ENCODE data around the gene FAM181A. TPM values are rescaled to one million over a fixed set of nuclear protein-coding genes. Genes with fewer than 3 reads are reported as not detected.

FAM181A gene
- total and polyA plus RNA-seq, 9 of the 15 experiments (the other 6 are each of a cell fraction or from before 2014, with no cell fraction given) = not detected

- Histone ChIP-seq H4K20me1 (replicated peaks; ENCODE audit: control insufficient read depth, insufficient read depth, low read length) (no peaks in the 10 kb centered on the region), H2AFZ (ENCODE audit: low read depth, low read length) (no peak overlapping the region), H3K4me1 (replicated peaks in 1 of 2; ENCODE audit: control insufficient read depth in 2 of 2, insufficient read depth in 2 of 2, low read length in 2 of 2) (no peaks in the 10 kb centered on the region), H3K9me1 (ENCODE audit: control insufficient read depth, insufficient read depth, low read length) (no peaks in the 10 kb centered on the region), H3K9me3 (replicated peaks; ENCODE audit: control insufficient read depth, insufficient read depth, low read depth, low read length) (no peaks in the 10 kb centered on the region), H3K9ac (ENCODE audit: insufficient read depth in 1 of 2, low read depth in 2 of 2, low read length in 2 of 2) (no peak overlapping the region), H3K27me3 (ENCODE audit: control insufficient read depth in 2 of 2, insufficient read depth in 2 of 2, low read length in 2 of 2) (peaks cover 0 to 17% of the 10 kb centered on the region in 2 experiments; a peak in 2 of 5 replicates), H3K4me2 (ENCODE audit: insufficient read depth, low read length) (no peak overlapping the region), H3K36me3 (ENCODE audit: control insufficient read depth, insufficient read depth, low read length) (no peaks in the 10 kb centered on the region), H3K27ac (ENCODE audit: extremely low read depth, low read depth, low read length) (no peak overlapping the region), H3K79me2 (ENCODE audit: control insufficient read depth, insufficient read depth, low read length) (no peaks in the 10 kb centered on the region), H3K4me3 (no peak overlapping the region)
- ATAC-seq (no peak), FAIRE-seq (no peak), DNase-seq (ENCODE audit: extremely low read depth in 1 of 4, low spot score in 3 of 4) (no peak)
- intact Hi-C loops (cut with micrococcal nuclease) = loop anchor here (2.0 kb wide), 1 partner anchor 237 kb away; no protein-coding TSS in a partner anchor
- in situ Hi-C loops (cut with MboI) = no loop called here
- BruUV-seq (replicated peaks) = no TSS peak
- ChIA-PET CTCF (ENCODE audit: low intra/inter-chr PET ratio) (no interaction called here), POLR2A (interaction anchor here (0.7 kb wide), 1 partner anchor 273 kb away, joined by 3 read pairs; no protein-coding TSS in a partner anchor)
- 0% methylated on average over 9 of the region's 15 CpGs for WGBS (ENCODE audit: insufficient coverage, low coverage, missing lambda C conversion rate)
- TF ChIP-seq FOXJ3 (CRISPR knock-in tag; IDR thresholded peaks at IDR 0.05) = no peak
- no peak for TF ChIP-seq CCNT2 (IDR thresholded peaks at IDR 0.05; ENCODE audit: borderline replicate concordance, extremely low read depth, insufficient read length, low read depth, low read length)
- no peak for TF ChIP-seq CREM (IDR thresholded peaks at IDR 0.05; ENCODE audit: low read depth)
- TF ChIP-seq MTF1 (CRISPR knock-in tag; IDR thresholded peaks at IDR 0.05; ENCODE audit: borderline replicate concordance) = no peak
- no peak for TF ChIP-seq POLR2H (tag; IDR thresholded peaks at IDR 0.05; ENCODE audit: low read depth)
- TF ChIP-seq MIER1 (IDR thresholded peaks at IDR 0.05; ENCODE audit: low read depth) = no peak
- TF ChIP-seq XRCC3 (IDR thresholded peaks at IDR 0.05) = no peak
- TF ChIP-seq HMBOX1 (IDR thresholded peaks at IDR 0.05) = no peak
- TF ChIP-seq ZNF518B (CRISPR knock-in tag; IDR thresholded peaks at IDR 0.05) = no peak
Observed at GRCh38 chr14:93891756-93892504, 35.2 kb upstream of the FAM181A start.
